ENCODE measurements around the gene MINAR2.

- TF ChIP-seq CTCF (IDR thresholded peaks at IDR 0.05) (no peak), POLR2A (IDR thresholded peaks at IDR 0.05) (no peak)
These were observed 1.9 kb upstream of the MINAR2 start for GRCh38 chr5:129745997-129746396.

Data from adrenal gland (tissue), 5 donors.